H1 (cell line): ENCODE measurements around the gene ANK3. TPM values are rescaled to one million over a fixed set of nuclear protein-coding genes. Genes with fewer than 3 reads are reported as not detected.

Source experiments
- CTCF ChIA-PET: fragments of 300-600 bp; sonication (Branson Sonifier 250); formaldehyde crosslinking; loops from one replicate; lab custom pipeline; 2021; ENCODE audit not compliant: partially characterized antibody; lab: Charles Lee
- POLR2A ChIA-PET: fragments of 300-600 bp; sonication (Branson Sonifier 250); formaldehyde crosslinking; loops from one replicate; lab custom pipeline; 2021; ENCODE audit warnings: inconsistent platforms; ENCODE audit not compliant: partially characterized antibody; lab: Charles Lee
- DNase-seq, 2 experiments: peaks; one replicate each; pipeline versions ENCODE4 v3.0.0 to v3.0.0-alpha.2; 2010 to 2022; ENCODE audit warnings: low spot score in 2 of 2, low read depth in 1 of 2, mixed read lengths in 1 of 2
- FAIRE-seq: peaks from 2 replicates; lab custom pipeline; 2011; peaks lifted over from hg19 to GRCh38; lab: Jason Lieb, UNC
- H2AFZ ChIP-seq: 2 replicates; pipeline ENCODE4 v1.8.1; 2012; ENCODE audit warnings: low read length, inconsistent platforms
- H2AK5ac ChIP-seq: 2 replicates; pipeline ENCODE4 v1.6.1; 2013; ENCODE audit warnings: low read depth, low read length
- H2BK120ac ChIP-seq: replicated peaks from 2 replicates; pipeline ENCODE3; 2013; ENCODE audit warnings: low read depth, low read length, inconsistent platforms
- H2BK12ac ChIP-seq: 2 replicates; pipeline ENCODE4 v1.6.1; 2013; ENCODE audit warnings: low read depth, low read length
- H2BK15ac ChIP-seq: 2 replicates; pipeline ENCODE4 v1.6.1; 2013; ENCODE audit warnings: low read length
- H2BK20ac ChIP-seq: 2 replicates; pipeline ENCODE4 v1.6.1; 2013; ENCODE audit warnings: low read length
- H2BK5ac ChIP-seq: 2 replicates; pipeline ENCODE4 v1.6.1; 2013; ENCODE audit warnings: low read depth, low read length
- H3K14ac ChIP-seq: 2 replicates; pipeline ENCODE4 v1.6.1; 2013; ENCODE audit warnings: inconsistent platforms; ENCODE audit not compliant: insufficient read length
- H3K18ac ChIP-seq: 2 replicates; pipeline ENCODE4 v1.6.1; 2013; ENCODE audit warnings: low read length; ENCODE audit errors: extremely low read depth
- H3K23ac ChIP-seq: 2 replicates; pipeline ENCODE4 v1.6.1; 2013; ENCODE audit warnings: inconsistent platforms; ENCODE audit not compliant: insufficient read length
- H3K23me2 ChIP-seq: 2 replicates; pipeline ENCODE4 v1.6.1; 2013; ENCODE audit warnings: low read depth, low read length
- H3K27ac ChIP-seq: 2 replicates; pipeline ENCODE4 v1.6.1; 2011; ENCODE audit warnings: low read depth, low read length, inconsistent platforms
- H3K27me3 ChIP-seq, 4 experiments: replicated peaks in 1 of 4; 1 replicate in 1 of 4; 2 replicates in 3 of 4; pipeline versions ENCODE4 v1.6.1 to v1.8.1; 2011 to 2013; ENCODE audit warnings: low read length in 3 of 4, mild to moderate bottlenecking in 3 of 4, inconsistent platforms in 2 of 4, mixed read lengths in 2 of 4, moderate library complexity in 1 of 4; ENCODE audit not compliant: control insufficient read depth in 3 of 4, insufficient read depth in 3 of 4; ENCODE audit errors: extremely low read depth in 1 of 4
- H3K36me3 ChIP-seq, 4 experiments: 2 replicates each; pipeline versions ENCODE4 v1.6.1 to v1.8.1; 2011 to 2013; ENCODE audit warnings: mild to moderate bottlenecking in 4 of 4, low read length in 3 of 4, moderate library complexity in 2 of 4, control low read depth in 1 of 4, inconsistent platforms in 1 of 4; ENCODE audit not compliant: insufficient read depth in 4 of 4, control insufficient read depth in 2 of 4
- H3K4ac ChIP-seq: replicated peaks from 2 replicates; pipeline ENCODE3; 2013; ENCODE audit warnings: low read length, low read depth, mixed read lengths, inconsistent platforms; ENCODE audit not compliant: insufficient read length
- H3K4me1 ChIP-seq, 4 experiments: replicated peaks in 1 of 4; 1 replicate in 1 of 4; 2 replicates in 3 of 4; pipeline versions ENCODE4 v1.6.1 to v1.8.1; 2011 to 2013; ENCODE audit warnings: low read length in 3 of 4, inconsistent platforms in 2 of 4, mixed read lengths in 1 of 4; ENCODE audit not compliant: insufficient read depth in 4 of 4, control insufficient read depth in 3 of 4
- H3K4me2 ChIP-seq, 2 experiments: 2 replicates each; pipeline versions ENCODE4 v1.6.1 to v1.8.1; 2011 to 2013; ENCODE audit warnings: low read depth in 2 of 2, low read length in 2 of 2, control low read depth in 1 of 2, inconsistent platforms in 1 of 2, mild to moderate bottlenecking in 1 of 2; ENCODE audit not compliant: insufficient read depth in 1 of 2
- H3K4me3 ChIP-seq, 4 experiments: fragments of 200-600, 300-600 bp in 1 of 4; sonication (generic), shearing (Covaris generic), sonication (Bioruptor Twin) in 1 of 4; 2 replicates each; pipeline versions ENCODE4 v1.5.1 to v1.8.1; 2011 to 2016; ENCODE audit warnings: low read length in 4 of 4, low read depth in 3 of 4, control low read depth in 2 of 4, inconsistent platforms in 2 of 4, mild to moderate bottlenecking in 2 of 4, mixed read lengths in 1 of 4, moderate library complexity in 1 of 4; ENCODE audit not compliant: insufficient read depth in 2 of 4; ENCODE audit errors: extremely low read depth in 1 of 4
- H3K56ac ChIP-seq: replicated peaks from 2 replicates; pipeline ENCODE3; 2013; ENCODE audit warnings: low read depth, mild to moderate bottlenecking, mixed read lengths, low read length, inconsistent platforms; ENCODE audit not compliant: insufficient read length
- H3K79me1 ChIP-seq: 2 replicates; pipeline ENCODE4 v1.6.1; 2013; ENCODE audit warnings: low read depth, low read length, control low read depth
- H3K79me2 ChIP-seq, 2 experiments: 2 replicates each; pipeline versions ENCODE4 v1.6.1 to v1.8.1; 2012 to 2013; ENCODE audit warnings: low read length in 2 of 2, mild to moderate bottlenecking in 2 of 2, inconsistent platforms in 1 of 2; ENCODE audit not compliant: insufficient read depth in 2 of 2, control insufficient read depth in 1 of 2
- H3K9ac ChIP-seq, 4 experiments: replicated peaks in 1 of 4; 1 replicate in 1 of 4; 2 replicates in 3 of 4; pipeline versions ENCODE4 v1.6.1 to v1.8.1; 2011 to 2013; ENCODE audit warnings: low read depth in 3 of 4, low read length in 3 of 4, control low read depth in 2 of 4, mild to moderate bottlenecking in 2 of 4, moderate library complexity in 2 of 4, inconsistent platforms in 1 of 4; ENCODE audit errors: extremely low read depth in 1 of 4
- H3K9me3 ChIP-seq, 2 experiments: 2 replicates each; pipeline versions ENCODE4 v1.6.1 to v1.8.1; 2012 to 2013; ENCODE audit warnings: mild to moderate bottlenecking in 2 of 2, moderate library complexity in 2 of 2, control low read depth in 1 of 2, inconsistent platforms in 1 of 2, low read depth in 1 of 2, low read length in 1 of 2, mixed read lengths in 1 of 2; ENCODE audit not compliant: insufficient read depth in 2 of 2
- H4K20me1 ChIP-seq, 2 experiments: replicated peaks in 1 of 2; 2 replicates each; pipeline versions ENCODE3 to v1.8.1; 2011 to 2013; ENCODE audit warnings: inconsistent platforms in 2 of 2, low read length in 2 of 2, mild to moderate bottlenecking in 1 of 2; ENCODE audit not compliant: insufficient read depth in 2 of 2, control insufficient read depth in 1 of 2
- H4K5ac ChIP-seq: 2 replicates; pipeline ENCODE4 v1.6.1; 2013; ENCODE audit warnings: low read length, low read depth, mixed read lengths, inconsistent platforms; ENCODE audit not compliant: insufficient read length
- H4K8ac ChIP-seq: 2 replicates; pipeline ENCODE4 v1.8.0; 2013; ENCODE audit warnings: mild to moderate bottlenecking, moderate library complexity, low read length, inconsistent platforms; ENCODE audit not compliant: insufficient read depth; ENCODE audit errors: extremely low read depth
- H4K91ac ChIP-seq: replicated peaks from 2 replicates; pipeline ENCODE3; 2013; ENCODE audit warnings: low read length, mixed read lengths, inconsistent platforms; ENCODE audit not compliant: insufficient read length
- CHD1 ChIP-seq: IDR thresholded peaks from 2 replicates; pipeline ENCODE4 v1.6.1; 2012; ENCODE audit warnings: low read depth, low read length, improper control_type of control experiment
- EZH2 ChIP-seq: fragments of 200-600 bp; sonication (generic); IDR thresholded peaks from 2 replicates; pipeline ENCODE4 v1.7.1; 2012; ENCODE audit warnings: low read depth, mild to moderate bottlenecking, moderate library complexity, low read length, inconsistent platforms; ENCODE audit not compliant: severe bottlenecking
- GTF2F1 ChIP-seq: IDR thresholded peaks from 2 replicates; pipeline ENCODE4 v1.6.1; 2012; ENCODE audit warnings: low read depth, low read length, improper control_type of control experiment, borderline replicate concordance
- WGBS, 2 experiments: shearing (Covaris generic) in 1 of 2; methylation state at CpG; one replicate each; pipeline versions ENCODE4 v1.1.6 to v1.1.7; 2013 to 2015; ENCODE audit warnings: low lambda C conversion rate in 2 of 2, mixed read lengths in 2 of 2, inconsistent platforms in 1 of 2, low coverage in 1 of 2, missing lambda C conversion rate in 1 of 2; ENCODE audit not compliant: insufficient replicate concordance in 2 of 2, insufficient coverage in 1 of 2, insufficient read length in 1 of 2; ENCODE audit errors: extremely low coverage in 1 of 2, missing lambda C conversion rate in 1 of 2; 5-methylcytosine and 5-hydroxymethylcytosine counted together
- polyA plus RNA-seq, 7 experiments: library from polyadenylated mRNA; depleted of rRNA in 3 of 7; stranded (reverse) in 5 of 7; unstranded in 2 of 7; fragments of >200 nt in 5 of 7; fragments of 200-250 nt in 2 of 7; gene quantifications; 1 replicate in 5 of 7; 2 replicates in 1 of 7; 4 replicates in 1 of 7; pipeline versions ENCODE4 v1.2.1 to v1.2.3, GENCODE V29; 2011 to 2013; ENCODE audit warnings: missing spikeins in 2 of 7, mixed read lengths in 2 of 7
- total RNA-seq: library from RNA; stranded (reverse); fragmentation: NEBNext Ultra II Directional; extraction: Animal tissue kit (Norgen Biotek cat#: 25700); gene quantifications from 2 replicates; pipeline ENCODE4 v1.2.1, GENCODE V29; 2021

Gene ANK3
- total and polyA plus RNA-seq, 2 of the 8 experiments (the other 6 are each of a cell fraction or from before 2014, with no cell fraction given), result 18.1 to 67.9 TPM

DNA sequence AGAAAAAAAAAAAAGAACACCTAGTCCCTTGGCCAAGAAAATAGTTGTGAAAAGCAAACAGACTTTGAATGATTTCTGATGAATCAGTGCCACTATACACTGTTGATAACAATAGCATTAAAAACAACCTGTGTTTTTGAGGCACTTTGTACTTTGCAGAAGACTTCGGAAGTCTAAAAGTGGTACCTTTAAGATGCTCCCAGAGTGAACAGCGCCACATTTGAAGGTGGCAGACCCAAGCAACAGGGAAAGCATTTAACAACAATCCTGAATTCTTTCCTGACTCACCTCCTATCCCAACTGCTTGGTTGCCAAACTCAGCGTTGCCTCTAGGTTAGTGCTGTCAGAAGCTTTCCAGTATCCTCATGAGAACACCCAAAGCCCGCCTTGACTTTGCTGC is 380.9 kb downstream of the ANK3 start:
- H4K91ac ChIP-seq, result no peak overlapping the region
- no peak overlapping the region for H2BK12ac ChIP-seq
- no peak overlapping the region for H3K18ac ChIP-seq
- WGBS, 2 experiments, result 86% methylated on average over 4 of the region's 4 CpGs; no CpG with 5 or more reads in 1 of the 2 experiments
- no peak overlapping the region for H3K14ac ChIP-seq
- no peaks in the 10 kb centered on the region for H3K36me3 ChIP-seq
- H3K23ac ChIP-seq, result no peak overlapping the region
- ChIA-PET CTCF (interaction anchor here (0.7 to 2.2 kb wide), 5 partner anchors 13 to 28 kb away, joined by 3 to 12 read pairs (median 3); no protein-coding TSS in a partner anchor), POLR2A (no interaction called here)
- no peak overlapping the region for H2BK5ac ChIP-seq
- no peak overlapping the region for H2BK20ac ChIP-seq
- no peak overlapping the region for H2BK120ac ChIP-seq
- H3K4me1 ChIP-seq, result peaks cover 0 to 8% (median 6%) of the 10 kb centered on the region in 4 experiments; a peak in 4 of 7 replicates
- H3K9me3 ChIP-seq, result no peaks in the 10 kb centered on the region
- no peaks in the 10 kb centered on the region for H3K79me2 ChIP-seq
- no peaks in the 10 kb centered on the region for H3K79me1 ChIP-seq
- no peak overlapping the region for H4K8ac ChIP-seq
- no peak overlapping the region for H3K4me2 ChIP-seq
- H3K23me2 ChIP-seq, result no peaks in the 10 kb centered on the region; the same call in 1 of the 2 replicates
- no peak overlapping the region for H3K9ac ChIP-seq
- DNase-seq, result no peak
- TF ChIP-seq GTF2F1, result no peak
- TF ChIP-seq EZH2, result no peak
- TF ChIP-seq CHD1, result no peak
- TF ChIP-seq, all 59 proteins: peak for 0
- FAIRE-seq, result no peak
- Histone ChIP-seq H3K27me3 (no peaks in the 10 kb centered on the region), H3K27ac (no peak overlapping the region), H3K56ac (no peak overlapping the region), H2AK5ac (no peak overlapping the region), H2BK15ac (no peak overlapping the region), H4K20me1 (no peaks in the 10 kb centered on the region), H4K5ac (no peak overlapping the region), H3K4me3 (no peak overlapping the region), H2AFZ (no peak overlapping the region), H3K4ac (no peak overlapping the region)
